ENCODE data around the gene L1TD1. TPM values are rescaled to one million over a fixed set of nuclear protein-coding genes. Genes with fewer than 3 reads are reported as not detected.

The L1TD1 gene
- total and polyA plus RNA-seq, 2 of the 13 experiments (the other 11 are each of a cell fraction or from before 2014, with no cell fraction given), result not detected

DNA sequence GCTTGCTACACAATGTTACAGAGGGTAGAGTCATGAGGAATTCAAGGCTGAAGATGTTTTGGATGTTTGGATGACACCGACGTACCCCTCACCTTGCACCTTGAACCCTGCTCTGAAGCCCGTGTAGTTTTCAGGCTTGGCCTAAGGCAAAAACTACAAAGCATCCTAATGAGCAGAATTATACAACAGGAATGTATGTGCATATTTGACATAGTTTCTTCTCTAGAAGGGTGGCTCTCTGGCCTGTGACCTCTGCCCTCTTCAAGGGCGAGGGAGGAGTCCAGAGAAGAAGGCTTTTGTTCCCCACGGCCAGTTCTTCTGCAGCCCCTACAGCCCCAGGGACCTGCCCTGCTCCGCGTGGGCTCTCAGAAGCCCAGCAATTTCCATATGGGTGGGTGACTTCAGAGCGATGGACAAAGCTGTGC is 43.3 kb downstream of the L1TD1 start (continued):
- TF ChIP-seq SIX4 (CRISPR knock-in tag; IDR thresholded peaks at IDR 0.05) (peak; percentile 73), ZNF816 (CRISPR knock-in tag; IDR thresholded peaks at IDR 0.05; ENCODE audit: borderline replicate concordance) (no peak), TCF12 (IDR thresholded peaks at IDR 0.05) (no peak), TCF12 (CRISPR knock-in tag; IDR thresholded peaks at IDR 0.05) (no peak), THYN1 (CRISPR knock-in tag; IDR thresholded peaks at IDR 0.05; ENCODE audit: borderline replicate concordance, low read depth) (no peak), PLRG1 (conservative IDR thresholded peaks at IDR 0.05) (no peak), TOPORS (CRISPR knock-in tag; IDR thresholded peaks at IDR 0.05) (no peak), SNRNP70 (IDR thresholded peaks at IDR 0.05; ENCODE audit: low read depth, low read length) (no peak), JDP2 (CRISPR knock-in tag; IDR thresholded peaks at IDR 0.05; ENCODE audit: borderline replicate concordance) (no peak), HNRNPUL1 (IDR thresholded peaks at IDR 0.05; ENCODE audit: low read depth, low read length) (no peak), KAT7 (CRISPR knock-in tag; IDR thresholded peaks at IDR 0.05; ENCODE audit: borderline replicate concordance) (no peak), ZNF616 (CRISPR knock-in tag; IDR thresholded peaks at IDR 0.05; ENCODE audit: low read depth) (no peak), EHMT2 (IDR thresholded peaks at IDR 0.05; ENCODE audit: borderline replicate concordance, low read depth, low read length) (no peak)
- TF ChIP-seq, protein P1, sequence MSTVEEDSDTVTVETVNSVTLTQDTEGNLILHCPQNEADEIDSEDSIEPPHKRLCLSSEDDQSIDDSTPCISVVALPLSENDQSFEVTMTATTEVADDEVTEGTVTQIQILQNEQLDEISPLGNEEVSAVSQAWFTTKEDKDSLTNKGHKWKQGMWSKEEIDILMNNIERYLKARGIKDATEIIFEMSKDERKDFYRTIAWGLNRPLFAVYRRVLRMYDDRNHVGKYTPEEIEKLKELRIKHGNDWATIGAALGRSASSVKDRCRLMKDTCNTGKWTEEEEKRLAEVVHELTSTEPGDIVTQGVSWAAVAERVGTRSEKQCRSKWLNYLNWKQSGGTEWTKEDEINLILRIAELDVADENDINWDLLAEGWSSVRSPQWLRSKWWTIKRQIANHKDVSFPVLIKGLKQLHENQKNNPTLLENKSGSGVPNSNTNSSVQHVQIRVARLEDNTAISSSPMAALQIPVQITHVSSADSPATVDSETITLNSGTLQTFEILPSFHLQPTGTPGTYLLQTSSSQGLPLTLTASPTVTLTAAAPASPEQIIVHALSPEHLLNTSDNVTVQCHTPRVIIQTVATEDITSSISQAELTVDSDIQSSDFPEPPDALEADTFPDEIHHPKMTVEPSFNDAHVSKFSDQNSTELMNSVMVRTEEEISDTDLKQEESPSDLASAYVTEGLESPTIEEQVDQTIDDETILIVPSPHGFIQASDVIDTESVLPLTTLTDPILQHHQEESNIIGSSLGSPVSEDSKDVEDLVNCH (CRISPR knock-in tag; IDR thresholded peaks at IDR 0.05), result no peak
- TF ChIP-seq, protein P2, sequence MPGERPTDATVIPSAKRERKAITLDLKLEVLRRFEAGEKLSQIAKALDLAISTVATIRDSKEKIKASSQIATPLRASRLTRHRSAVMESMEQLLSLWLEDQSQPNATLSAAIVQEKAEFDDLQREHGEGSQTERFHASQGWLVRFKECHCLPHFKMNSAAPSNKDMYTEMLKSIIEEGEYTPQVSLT (CRISPR knock-in tag; IDR thresholded peaks at IDR 0.05; ENCODE audit: borderline replicate concordance, low read depth), result no peak
- TF ChIP-seq, protein P3, sequence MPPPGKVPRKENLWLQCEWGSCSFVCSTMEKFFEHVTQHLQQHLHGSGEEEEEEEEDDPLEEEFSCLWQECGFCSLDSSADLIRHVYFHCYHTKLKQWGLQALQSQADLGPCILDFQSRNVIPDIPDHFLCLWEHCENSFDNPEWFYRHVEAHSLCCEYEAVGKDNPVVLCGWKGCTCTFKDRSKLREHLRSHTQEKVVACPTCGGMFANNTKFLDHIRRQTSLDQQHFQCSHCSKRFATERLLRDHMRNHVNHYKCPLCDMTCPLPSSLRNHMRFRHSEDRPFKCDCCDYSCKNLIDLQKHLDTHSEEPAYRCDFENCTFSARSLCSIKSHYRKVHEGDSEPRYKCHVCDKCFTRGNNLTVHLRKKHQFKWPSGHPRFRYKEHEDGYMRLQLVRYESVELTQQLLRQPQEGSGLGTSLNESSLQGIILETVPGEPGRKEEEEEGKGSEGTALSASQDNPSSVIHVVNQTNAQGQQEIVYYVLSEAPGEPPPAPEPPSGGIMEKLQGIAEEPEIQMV (CRISPR knock-in tag; IDR thresholded peaks at IDR 0.05; ENCODE audit: low read depth), result no peak
- TF ChIP-seq, protein P4, sequence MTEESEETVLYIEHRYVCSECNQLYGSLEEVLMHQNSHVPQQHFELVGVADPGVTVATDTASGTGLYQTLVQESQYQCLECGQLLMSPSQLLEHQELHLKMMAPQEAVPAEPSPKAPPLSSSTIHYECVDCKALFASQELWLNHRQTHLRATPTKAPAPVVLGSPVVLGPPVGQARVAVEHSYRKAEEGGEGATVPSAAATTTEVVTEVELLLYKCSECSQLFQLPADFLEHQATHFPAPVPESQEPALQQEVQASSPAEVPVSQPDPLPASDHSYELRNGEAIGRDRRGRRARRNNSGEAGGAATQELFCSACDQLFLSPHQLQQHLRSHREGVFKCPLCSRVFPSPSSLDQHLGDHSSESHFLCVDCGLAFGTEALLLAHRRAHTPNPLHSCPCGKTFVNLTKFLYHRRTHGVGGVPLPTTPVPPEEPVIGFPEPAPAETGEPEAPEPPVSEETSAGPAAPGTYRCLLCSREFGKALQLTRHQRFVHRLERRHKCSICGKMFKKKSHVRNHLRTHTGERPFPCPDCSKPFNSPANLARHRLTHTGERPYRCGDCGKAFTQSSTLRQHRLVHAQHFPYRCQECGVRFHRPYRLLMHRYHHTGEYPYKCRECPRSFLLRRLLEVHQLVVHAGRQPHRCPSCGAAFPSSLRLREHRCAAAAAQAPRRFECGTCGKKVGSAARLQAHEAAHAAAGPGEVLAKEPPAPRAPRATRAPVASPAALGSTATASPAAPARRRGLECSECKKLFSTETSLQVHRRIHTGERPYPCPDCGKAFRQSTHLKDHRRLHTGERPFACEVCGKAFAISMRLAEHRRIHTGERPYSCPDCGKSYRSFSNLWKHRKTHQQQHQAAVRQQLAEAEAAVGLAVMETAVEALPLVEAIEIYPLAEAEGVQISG (CRISPR knock-in tag; IDR thresholded peaks at IDR 0.05), result peak; percentile 60
- TF ChIP-seq, protein P5, sequence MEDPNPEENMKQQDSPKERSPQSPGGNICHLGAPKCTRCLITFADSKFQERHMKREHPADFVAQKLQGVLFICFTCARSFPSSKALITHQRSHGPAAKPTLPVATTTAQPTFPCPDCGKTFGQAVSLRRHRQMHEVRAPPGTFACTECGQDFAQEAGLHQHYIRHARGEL (CRISPR knock-in tag; IDR thresholded peaks at IDR 0.05), result no peak
- TF ChIP-seq, protein P6, sequence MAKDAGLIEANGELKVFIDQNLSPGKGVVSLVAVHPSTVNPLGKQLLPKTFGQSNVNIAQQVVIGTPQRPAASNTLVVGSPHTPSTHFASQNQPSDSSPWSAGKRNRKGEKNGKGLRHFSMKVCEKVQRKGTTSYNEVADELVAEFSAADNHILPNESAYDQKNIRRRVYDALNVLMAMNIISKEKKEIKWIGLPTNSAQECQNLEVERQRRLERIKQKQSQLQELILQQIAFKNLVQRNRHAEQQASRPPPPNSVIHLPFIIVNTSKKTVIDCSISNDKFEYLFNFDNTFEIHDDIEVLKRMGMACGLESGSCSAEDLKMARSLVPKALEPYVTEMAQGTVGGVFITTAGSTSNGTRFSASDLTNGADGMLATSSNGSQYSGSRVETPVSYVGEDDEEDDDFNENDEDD (CRISPR knock-in tag; IDR thresholded peaks at IDR 0.05; ENCODE audit: borderline replicate concordance), result no peak
- TF ChIP-seq, protein P7, sequence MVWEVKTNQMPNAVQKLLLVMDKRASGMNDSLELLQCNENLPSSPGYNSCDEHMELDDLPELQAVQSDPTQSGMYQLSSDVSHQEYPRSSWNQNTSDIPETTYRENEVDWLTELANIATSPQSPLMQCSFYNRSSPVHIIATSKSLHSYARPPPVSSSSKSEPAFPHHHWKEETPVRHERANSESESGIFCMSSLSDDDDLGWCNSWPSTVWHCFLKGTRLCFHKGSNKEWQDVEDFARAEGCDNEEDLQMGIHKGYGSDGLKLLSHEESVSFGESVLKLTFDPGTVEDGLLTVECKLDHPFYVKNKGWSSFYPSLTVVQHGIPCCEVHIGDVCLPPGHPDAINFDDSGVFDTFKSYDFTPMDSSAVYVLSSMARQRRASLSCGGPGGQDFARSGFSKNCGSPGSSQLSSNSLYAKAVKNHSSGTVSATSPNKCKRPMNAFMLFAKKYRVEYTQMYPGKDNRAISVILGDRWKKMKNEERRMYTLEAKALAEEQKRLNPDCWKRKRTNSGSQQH (CRISPR knock-in tag; IDR thresholded peaks at IDR 0.05; ENCODE audit: low read depth), result no peak
